ENCODE data around the gene VSTM2L. TPM values are rescaled to one million over a fixed set of nuclear protein-coding genes. Genes with fewer than 3 reads are reported as not detected.

The VSTM2L gene
- polyA plus RNA-seq, 2 donors = 0.26 to 0.57 TPM

DNA sequence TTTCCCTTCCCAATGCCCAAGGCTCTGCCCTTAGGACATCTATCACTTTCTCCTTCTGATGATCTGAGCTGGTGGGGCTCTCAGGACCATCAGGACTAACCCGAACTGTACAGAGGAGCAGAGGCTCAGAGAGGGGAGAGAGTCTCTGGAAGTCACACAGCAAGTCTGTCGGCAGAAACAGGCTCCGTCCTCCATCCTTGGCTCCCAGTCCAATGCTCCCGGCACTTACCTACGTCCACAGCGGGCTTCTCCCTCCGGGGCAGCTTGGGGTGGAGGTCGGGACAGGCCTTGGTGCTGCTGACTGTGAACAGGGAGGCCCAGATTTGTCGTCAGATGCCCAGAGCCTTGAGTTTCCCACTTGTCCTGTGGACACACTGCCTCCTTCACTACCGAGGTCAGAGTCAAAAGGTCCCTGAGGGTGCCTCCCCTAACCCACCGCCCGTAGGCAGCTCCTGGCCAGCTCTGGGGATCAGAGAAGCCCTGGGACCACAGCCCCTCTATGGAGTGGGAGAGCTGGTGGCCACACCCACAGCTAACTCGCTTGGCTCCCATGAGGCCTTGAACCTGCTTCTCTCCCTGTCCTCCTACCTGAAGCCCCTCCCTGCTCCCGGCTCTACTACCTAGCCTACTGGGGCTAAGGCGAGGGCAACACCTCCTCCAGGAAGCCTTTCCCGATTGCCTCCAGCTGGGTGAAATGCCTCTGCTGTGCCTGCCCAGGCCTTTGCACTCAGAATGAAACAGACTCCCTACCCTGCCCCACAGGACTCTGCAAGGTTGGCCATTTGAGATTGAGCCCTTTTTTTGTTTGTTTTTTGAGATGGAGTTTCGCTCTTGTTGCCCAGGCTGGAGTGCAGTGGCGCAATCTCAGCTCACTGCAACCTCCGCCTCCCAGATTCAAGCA, 22.6 kb downstream of the VSTM2L start:
- no peaks in the 10 kb centered on the region for H3K4me1 ChIP-seq (ENCODE audit: control insufficient read depth in 2 of 2, insufficient read depth in 2 of 2, low read length in 1 of 2)
- no peak overlapping the region for H3K4me3 ChIP-seq (ENCODE audit: low read depth in 1 of 2, low read length in 2 of 2)
- peaks cover 0 to under 1% of the 10 kb centered on the region in 2 donors for H3K9me3 ChIP-seq (ENCODE audit: control insufficient read depth in 2 of 2, insufficient read depth in 1 of 2, low read depth in 1 of 2, low read length in 1 of 2)
- no peaks in the 10 kb centered on the region for H3K36me3 ChIP-seq (ENCODE audit: control insufficient read depth in 2 of 2, insufficient read depth in 2 of 2, low read length in 1 of 2)
- H3K27ac ChIP-seq (ENCODE audit: low read depth in 2 of 2, low read length in 1 of 2) = no peak overlapping the region
- 82 to 85% methylated on average over 19 of the region's 19 CpGs for WGBS, 2 donors
- H3K27me3 ChIP-seq (ENCODE audit: control insufficient read depth in 1 of 2, insufficient read depth in 2 of 2, low read length in 2 of 2) = no peaks in the 10 kb centered on the region

DNA sequence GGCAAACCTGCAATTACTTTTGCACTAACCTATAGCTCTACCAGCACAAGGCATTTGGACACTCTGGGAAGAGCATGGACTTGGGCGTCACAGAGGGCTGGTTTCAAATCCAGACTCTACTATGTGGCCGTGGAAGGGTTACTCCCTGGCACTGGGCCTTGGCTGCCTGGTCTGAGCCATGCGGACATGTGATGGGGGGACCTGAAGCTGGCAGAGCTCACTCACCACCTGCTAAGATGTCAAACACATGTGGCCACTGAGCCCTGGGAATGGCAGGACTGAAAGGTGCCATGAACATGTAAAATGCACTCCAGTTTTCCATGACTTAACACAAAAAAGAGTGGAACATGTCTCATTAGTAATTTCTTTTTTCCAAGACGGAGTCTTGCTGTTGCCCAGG, 23.7 kb downstream of the VSTM2L start:
- Histone ChIP-seq H3K27ac (ENCODE audit: low read depth in 2 of 2, low read length in 1 of 2) (no peak overlapping the region), H3K4me1 (ENCODE audit: control insufficient read depth in 2 of 2, insufficient read depth in 2 of 2, low read length in 1 of 2) (no peaks in the 10 kb centered on the region), H3K9me3 (ENCODE audit: control insufficient read depth in 2 of 2, insufficient read depth in 1 of 2, low read depth in 1 of 2, low read length in 1 of 2) (peaks cover 0 to 2% of the 10 kb centered on the region in 2 donors), H3K4me3 (ENCODE audit: low read depth in 1 of 2, low read length in 2 of 2) (no peak overlapping the region), H3K36me3 (ENCODE audit: control insufficient read depth in 2 of 2, insufficient read depth in 2 of 2, low read length in 1 of 2) (no peaks in the 10 kb centered on the region), H3K27me3 (ENCODE audit: control insufficient read depth in 1 of 2, insufficient read depth in 2 of 2, low read length in 2 of 2) (no peaks in the 10 kb centered on the region)
- WGBS, 2 donors = 83 to 85% methylated on average over 4 of the region's 4 CpGs

GRCh38 chr20:37927410-37928095, 24.6 kb downstream of the VSTM2L start:
- Histone ChIP-seq H3K4me1 (ENCODE audit: control insufficient read depth in 2 of 2, insufficient read depth in 2 of 2, low read length in 1 of 2) (no peaks in the 10 kb centered on the region), H3K36me3 (ENCODE audit: control insufficient read depth in 2 of 2, insufficient read depth in 2 of 2, low read length in 1 of 2) (no peaks in the 10 kb centered on the region), H3K27ac (ENCODE audit: low read depth in 2 of 2, low read length in 1 of 2) (no peak overlapping the region), H3K4me3 (ENCODE audit: low read depth in 1 of 2, low read length in 2 of 2) (no peak overlapping the region), H3K27me3 (ENCODE audit: control insufficient read depth in 1 of 2, insufficient read depth in 2 of 2, low read length in 2 of 2) (no peaks in the 10 kb centered on the region), H3K9me3 (ENCODE audit: control insufficient read depth in 2 of 2, insufficient read depth in 1 of 2, low read depth in 1 of 2, low read length in 1 of 2) (peaks cover 0 to 2% of the 10 kb centered on the region in 2 donors)
- 87 to 88% methylated on average over 18 of the region's 18 CpGs for WGBS, 2 donors

- Histone ChIP-seq H3K4me1 (ENCODE audit: control insufficient read depth in 2 of 2, insufficient read depth in 2 of 2, low read length in 1 of 2) (no peaks in the 10 kb centered on the region), H3K36me3 (ENCODE audit: control insufficient read depth in 2 of 2, insufficient read depth in 2 of 2, low read length in 1 of 2) (no peaks in the 10 kb centered on the region), H3K9me3 (ENCODE audit: control insufficient read depth in 2 of 2, insufficient read depth in 1 of 2, low read depth in 1 of 2, low read length in 1 of 2) (peaks cover 0 to 2% of the 10 kb centered on the region in 2 donors), H3K4me3 (ENCODE audit: low read depth in 1 of 2, low read length in 2 of 2) (no peak overlapping the region), H3K27me3 (ENCODE audit: control insufficient read depth in 1 of 2, insufficient read depth in 2 of 2, low read length in 2 of 2) (no peaks in the 10 kb centered on the region), H3K27ac (ENCODE audit: low read depth in 2 of 2, low read length in 1 of 2) (no peak overlapping the region)
- 71 to 78% methylated on average over 8 of the region's 8 CpGs for WGBS, 2 donors
Observed at GRCh38 chr20:37928996-37929682, 26.2 kb downstream of the VSTM2L start.

DNA sequence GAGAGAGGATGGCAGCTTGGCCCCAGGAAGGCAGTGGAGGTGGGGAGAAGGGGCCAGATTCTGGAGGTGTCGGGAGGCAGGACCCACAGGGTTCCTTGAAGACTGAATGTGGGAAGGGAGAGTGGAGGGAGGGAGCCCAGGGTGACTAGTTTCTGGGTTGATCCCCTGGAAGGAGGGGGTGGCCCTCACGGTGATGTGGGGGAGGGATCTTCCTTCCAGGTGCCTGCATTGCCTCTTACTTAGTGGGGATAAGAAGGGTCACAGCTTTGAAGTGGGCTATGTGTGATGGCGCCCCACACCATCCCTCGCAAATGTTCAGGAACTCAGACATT, 26.7 kb downstream of the VSTM2L start:
- no peak overlapping the region for H3K4me3 ChIP-seq (ENCODE audit: low read depth in 1 of 2, low read length in 2 of 2)
- H3K27me3 ChIP-seq (ENCODE audit: control insufficient read depth in 1 of 2, insufficient read depth in 2 of 2, low read length in 2 of 2) = no peaks in the 10 kb centered on the region
- H3K9me3 ChIP-seq (ENCODE audit: control insufficient read depth in 2 of 2, insufficient read depth in 1 of 2, low read depth in 1 of 2, low read length in 1 of 2) = peaks cover 0 to 2% of the 10 kb centered on the region in 2 donors
- WGBS, 2 donors = 71 to 76% methylated on average over 4 of the region's 4 CpGs
- no peaks in the 10 kb centered on the region for H3K4me1 ChIP-seq (ENCODE audit: control insufficient read depth in 2 of 2, insufficient read depth in 2 of 2, low read length in 1 of 2)
- no peaks in the 10 kb centered on the region for H3K36me3 ChIP-seq (ENCODE audit: control insufficient read depth in 2 of 2, insufficient read depth in 2 of 2, low read length in 1 of 2)
- no peak overlapping the region for H3K27ac ChIP-seq (ENCODE audit: low read depth in 2 of 2, low read length in 1 of 2)

DNA sequence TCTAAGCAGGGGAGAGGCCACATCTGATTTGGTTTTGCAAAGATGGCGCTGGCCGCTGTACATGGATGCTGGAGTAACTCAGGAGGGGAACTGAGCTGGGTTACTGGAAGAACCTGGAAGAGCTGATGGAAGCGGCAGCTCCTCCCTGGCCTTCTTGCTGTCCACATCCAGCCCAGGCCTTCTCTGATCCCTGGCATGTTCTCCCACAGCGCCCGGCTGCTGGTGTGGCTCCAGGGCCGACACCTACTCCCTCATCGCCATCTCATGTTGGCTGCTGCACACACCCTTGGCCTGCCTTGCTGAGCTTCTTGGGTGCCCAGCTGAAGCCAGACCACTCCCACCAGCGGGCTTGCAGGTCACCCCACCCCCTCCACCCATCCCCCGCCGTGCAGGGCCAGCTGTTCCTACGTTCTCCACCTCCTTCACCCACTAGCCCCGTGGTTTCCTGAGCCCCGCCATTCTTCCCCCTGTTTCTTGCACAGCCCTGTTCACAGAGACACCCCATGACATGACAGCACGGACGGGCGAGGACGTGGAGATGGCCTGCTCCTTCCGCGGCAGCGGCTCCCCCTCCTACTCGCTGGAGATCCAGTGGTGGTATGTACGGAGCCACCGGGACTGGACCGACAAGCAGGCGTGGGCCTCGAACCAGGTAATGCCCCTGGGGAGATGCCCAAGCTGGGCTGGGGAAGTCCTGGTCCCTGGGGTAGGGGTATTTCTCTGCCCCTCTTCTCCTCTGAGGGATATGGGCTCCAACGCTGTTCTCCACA, 28.4 kb downstream of the VSTM2L start:
- Histone ChIP-seq H3K27ac (ENCODE audit: low read depth in 2 of 2, low read length in 1 of 2) (no peak overlapping the region), H3K4me3 (ENCODE audit: low read depth in 1 of 2, low read length in 2 of 2) (no peak overlapping the region), H3K9me3 (ENCODE audit: control insufficient read depth in 2 of 2, insufficient read depth in 1 of 2, low read depth in 1 of 2, low read length in 1 of 2) (peaks cover 0 to 2% of the 10 kb centered on the region in 2 donors), H3K27me3 (ENCODE audit: control insufficient read depth in 1 of 2, insufficient read depth in 2 of 2, low read length in 2 of 2) (no peaks in the 10 kb centered on the region), H3K4me1 (ENCODE audit: control insufficient read depth in 2 of 2, insufficient read depth in 2 of 2, low read length in 1 of 2) (no peaks in the 10 kb centered on the region), H3K36me3 (ENCODE audit: control insufficient read depth in 2 of 2, insufficient read depth in 2 of 2, low read length in 1 of 2) (no peaks in the 10 kb centered on the region)
- 79 to 81% methylated on average over 27 of the region's 27 CpGs for WGBS, 2 donors

DNA sequence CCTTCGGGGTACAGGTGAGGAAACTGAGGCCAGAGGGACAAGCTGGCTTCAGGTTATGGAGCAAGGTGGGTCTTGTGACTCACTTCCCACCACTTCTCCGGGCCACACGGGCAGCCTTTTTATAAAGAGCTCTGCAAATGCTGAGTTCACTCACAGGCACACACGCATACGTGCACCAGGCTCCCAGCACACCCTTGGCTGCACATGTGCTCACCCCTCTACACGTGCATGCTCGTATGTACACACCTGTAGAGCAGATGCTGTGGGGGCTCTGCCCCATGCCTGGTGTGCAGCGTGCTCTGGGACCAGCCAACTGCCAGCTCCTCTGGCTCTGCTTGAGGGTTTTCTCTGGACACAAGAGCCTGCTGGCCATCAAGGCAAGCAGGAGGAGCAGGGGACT, 29.1 kb downstream of the VSTM2L start:
- Histone ChIP-seq H3K27me3 (ENCODE audit: control insufficient read depth in 1 of 2, insufficient read depth in 2 of 2, low read length in 2 of 2) (no peaks in the 10 kb centered on the region), H3K27ac (ENCODE audit: low read depth in 2 of 2, low read length in 1 of 2) (no peak overlapping the region), H3K4me3 (ENCODE audit: low read depth in 1 of 2, low read length in 2 of 2) (no peak overlapping the region), H3K4me1 (ENCODE audit: control insufficient read depth in 2 of 2, insufficient read depth in 2 of 2, low read length in 1 of 2) (no peaks in the 10 kb centered on the region), H3K36me3 (ENCODE audit: control insufficient read depth in 2 of 2, insufficient read depth in 2 of 2, low read length in 1 of 2) (no peaks in the 10 kb centered on the region), H3K9me3 (ENCODE audit: control insufficient read depth in 2 of 2, insufficient read depth in 1 of 2, low read depth in 1 of 2, low read length in 1 of 2) (peaks cover 0 to 2% of the 10 kb centered on the region in 2 donors)
- WGBS, 2 donors = 84 to 86% methylated on average over 8 of the region's 8 CpGs

DNA sequence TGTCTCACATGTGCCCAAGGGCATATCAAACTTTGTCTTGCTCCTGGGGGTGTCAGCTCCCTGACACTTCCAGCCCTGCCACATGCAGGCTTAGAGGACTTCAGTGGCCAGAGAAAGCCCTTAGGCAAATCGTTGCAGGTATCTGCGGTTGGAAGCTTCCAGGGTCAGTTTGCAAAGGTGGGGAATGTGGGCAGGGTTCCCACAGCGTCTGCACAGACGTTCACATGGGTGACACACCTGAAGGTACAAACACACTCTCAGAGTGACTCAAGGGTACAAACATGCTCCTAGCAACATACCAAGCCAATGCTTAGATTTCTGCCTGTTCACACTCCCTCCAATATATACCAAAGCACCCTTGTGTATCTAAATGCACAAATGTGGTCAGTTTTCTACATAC, 30.0 kb downstream of the VSTM2L start:
- Histone ChIP-seq H3K27me3 (ENCODE audit: control insufficient read depth in 1 of 2, insufficient read depth in 2 of 2, low read length in 2 of 2) (no peaks in the 10 kb centered on the region), H3K9me3 (ENCODE audit: control insufficient read depth in 2 of 2, insufficient read depth in 1 of 2, low read depth in 1 of 2, low read length in 1 of 2) (peaks cover 0 to 2% of the 10 kb centered on the region in 2 donors), H3K27ac (ENCODE audit: low read depth in 2 of 2, low read length in 1 of 2) (no peak overlapping the region), H3K4me3 (ENCODE audit: low read depth in 1 of 2, low read length in 2 of 2) (no peak overlapping the region), H3K36me3 (ENCODE audit: control insufficient read depth in 2 of 2, insufficient read depth in 2 of 2, low read length in 1 of 2) (no peaks in the 10 kb centered on the region), H3K4me1 (ENCODE audit: control insufficient read depth in 2 of 2, insufficient read depth in 2 of 2, low read length in 1 of 2) (no peaks in the 10 kb centered on the region)
- WGBS, 2 donors = 48 to 49% methylated on average over 4 of the region's 4 CpGs

All from esophagus (tissue), 2 donors.